IgD-negative memory B cell (primary cell): ENCODE results near the gene TLCD5. TPM values are rescaled to one million over a fixed set of nuclear protein-coding genes. Genes with fewer than 3 reads are reported as not detected.

Experiments
- H3K27ac Mint-ChIP-seq, 3 donors: one replicate each; pipeline ENCODE4 v1.8.0; 2020 to 2022; ENCODE audit warnings: mild to moderate bottlenecking in 3 of 3, mixed read lengths in 3 of 3, moderate library complexity in 1 of 3
- H3K27me3 Mint-ChIP-seq: one replicate; pipeline ENCODE4 v1.8.0; 2021; ENCODE audit warnings: mixed read lengths
- H3K36me3 Mint-ChIP-seq: one replicate; pipeline ENCODE4 v1.8.0; 2020; ENCODE audit warnings: mild to moderate bottlenecking, mixed read lengths
- H3K4me1 Mint-ChIP-seq, 3 donors: one replicate each; pipeline ENCODE4 v1.8.0; 2020 to 2022; ENCODE audit warnings: mixed read lengths in 3 of 3, mild to moderate bottlenecking in 1 of 3
- H3K4me3 Mint-ChIP-seq, 4 donors: one replicate each; pipeline ENCODE4 v1.8.0; 2020 to 2022; ENCODE audit warnings: mild to moderate bottlenecking in 4 of 4, mixed read lengths in 4 of 4, moderate library complexity in 3 of 4
- H3K9me3 Mint-ChIP-seq, 3 donors: one replicate each; pipeline ENCODE4 v1.8.0; 2020 to 2021; ENCODE audit warnings: mixed read lengths in 3 of 3, mild to moderate bottlenecking in 1 of 3
- polyA plus RNA-seq: library from polyadenylated mRNA; unstranded; fragments of 300-500 nt; fragmentation: Illumina TruSeq; gene quantifications from one replicate; pipeline ENCODE4 v1.2.3, GENCODE V29; 2021

The TLCD5 gene
- not detected for polyA plus RNA-seq

- H3K4me1 Mint-ChIP-seq: peaks cover 8 to 11% (median 8%) of the 10 kb centered on the region in 3 donors
- no peaks in the 10 kb centered on the region for H3K9me3 Mint-ChIP-seq
- no peaks in the 10 kb centered on the region for H3K36me3 Mint-ChIP-seq
- peak within 1 kb of the TSS in 1 of 3 donors; percentile 81 for H3K27ac Mint-ChIP-seq
- peak within 1 kb of the TSS; percentile 67 to 90 (median 82) for H3K4me3 Mint-ChIP-seq
- H3K27me3 Mint-ChIP-seq: peaks cover 33% of the 10 kb centered on the region
Observed at GRCh38 chr11:120324932-120325810, at the start of gene TLCD5. Gene TLCD5, plus strand, starts transcription at chr11:120325299. Its CDS starts 2,143 bp downstream, at chr11:120327442.

GRCh38 chr11:120279502-120279901 lies 45.6 kb upstream of the TLCD5 start:
- H3K27me3 Mint-ChIP-seq: peaks cover 4% of the 10 kb centered on the region
- no peaks in the 10 kb centered on the region for H3K36me3 Mint-ChIP-seq
- no peaks in the 10 kb centered on the region for H3K9me3 Mint-ChIP-seq
- no peaks in the 10 kb centered on the region for H3K4me1 Mint-ChIP-seq
- H3K27ac Mint-ChIP-seq: no peak overlapping the region
- H3K4me3 Mint-ChIP-seq: no peak overlapping the region

GRCh38 chr11:120280600-120281051 lies 44.5 kb upstream of the TLCD5 start:
- no peaks in the 10 kb centered on the region for H3K4me1 Mint-ChIP-seq
- no peak overlapping the region for H3K27ac Mint-ChIP-seq
- no peaks in the 10 kb centered on the region for H3K36me3 Mint-ChIP-seq
- H3K9me3 Mint-ChIP-seq: no peaks in the 10 kb centered on the region
- peaks cover 2% of the 10 kb centered on the region for H3K27me3 Mint-ChIP-seq
- no peak overlapping the region for H3K4me3 Mint-ChIP-seq

GRCh38 chr11:120281143-120281795 lies 43.8 kb upstream of the TLCD5 start:
- peaks cover 2% of the 10 kb centered on the region for H3K27me3 Mint-ChIP-seq
- H3K9me3 Mint-ChIP-seq: no peaks in the 10 kb centered on the region
- no peak overlapping the region for H3K4me3 Mint-ChIP-seq
- H3K27ac Mint-ChIP-seq: no peak overlapping the region
- no peaks in the 10 kb centered on the region for H3K36me3 Mint-ChIP-seq
- no peaks in the 10 kb centered on the region for H3K4me1 Mint-ChIP-seq

GRCh38 chr11:120283124-120283523 lies 42.0 kb upstream of the TLCD5 start:
- Mint-ChIP-seq H3K36me3 (no peaks in the 10 kb centered on the region), H3K27me3 (peaks cover 2% of the 10 kb centered on the region), H3K4me1 (no peaks in the 10 kb centered on the region), H3K9me3 (no peaks in the 10 kb centered on the region), H3K4me3 (no peak overlapping the region), H3K27ac (no peak overlapping the region)

GRCh38 chr11:120284272-120284671 lies 40.8 kb upstream of the TLCD5 start:
- H3K27ac Mint-ChIP-seq: no peak overlapping the region
- H3K36me3 Mint-ChIP-seq: no peaks in the 10 kb centered on the region
- no peak overlapping the region for H3K4me3 Mint-ChIP-seq
- no peaks in the 10 kb centered on the region for H3K9me3 Mint-ChIP-seq
- peaks cover 2% of the 10 kb centered on the region for H3K27me3 Mint-ChIP-seq
- no peaks in the 10 kb centered on the region for H3K4me1 Mint-ChIP-seq

- Mint-ChIP-seq H3K9me3 (no peaks in the 10 kb centered on the region), H3K36me3 (no peaks in the 10 kb centered on the region), H3K27me3 (peaks cover 2% of the 10 kb centered on the region), H3K4me3 (no peak overlapping the region), H3K4me1 (no peaks in the 10 kb centered on the region), H3K27ac (no peak overlapping the region)
Observed at GRCh38 chr11:120285256-120285655, 39.8 kb upstream of the TLCD5 start.

- Mint-ChIP-seq H3K36me3 (no peaks in the 10 kb centered on the region), H3K27me3 (peaks cover 6% of the 10 kb centered on the region), H3K4me1 (no peaks in the 10 kb centered on the region), H3K27ac (no peak overlapping the region), H3K4me3 (no peak overlapping the region), H3K9me3 (no peaks in the 10 kb centered on the region)
Observed at GRCh38 chr11:120288021-120288420, 37.1 kb upstream of the TLCD5 start.

GRCh38 chr11:120289426-120289825 lies 35.7 kb upstream of the TLCD5 start:
- Mint-ChIP-seq H3K27me3 (peaks cover 6% of the 10 kb centered on the region), H3K27ac (peak overlapping the region in 1 of 3 donors; percentile 11), H3K36me3 (no peaks in the 10 kb centered on the region), H3K4me1 (no peaks in the 10 kb centered on the region), H3K9me3 (no peaks in the 10 kb centered on the region), H3K4me3 (peak overlapping the region in 1 of 4 donors; percentile 30)

GRCh38 chr11:120290956-120291355 lies 34.1 kb upstream of the TLCD5 start:
- H3K4me3 Mint-ChIP-seq: no peak overlapping the region
- no peaks in the 10 kb centered on the region for H3K9me3 Mint-ChIP-seq
- H3K4me1 Mint-ChIP-seq: no peaks in the 10 kb centered on the region
- H3K27ac Mint-ChIP-seq: no peak overlapping the region
- H3K36me3 Mint-ChIP-seq: no peaks in the 10 kb centered on the region
- H3K27me3 Mint-ChIP-seq: peaks cover 12% of the 10 kb centered on the region

- no peaks in the 10 kb centered on the region for H3K36me3 Mint-ChIP-seq
- H3K4me3 Mint-ChIP-seq: no peak overlapping the region
- no peaks in the 10 kb centered on the region for H3K4me1 Mint-ChIP-seq
- H3K9me3 Mint-ChIP-seq: peaks cover 0 to 4% (median 1%) of the 10 kb centered on the region in 3 donors
- H3K27ac Mint-ChIP-seq: no peak overlapping the region
- peaks cover 19% of the 10 kb centered on the region for H3K27me3 Mint-ChIP-seq
Observed at GRCh38 chr11:120293038-120293800, 31.9 kb upstream of the TLCD5 start.

GRCh38 chr11:120294096-120294495 lies 31.0 kb upstream of the TLCD5 start:
- Mint-ChIP-seq H3K27ac (no peak overlapping the region), H3K9me3 (peaks cover 0 to 4% (median 1%) of the 10 kb centered on the region in 3 donors), H3K36me3 (no peaks in the 10 kb centered on the region), H3K4me3 (no peak overlapping the region), H3K4me1 (no peaks in the 10 kb centered on the region), H3K27me3 (peaks cover 20% of the 10 kb centered on the region)

- Mint-ChIP-seq H3K4me1 (no peaks in the 10 kb centered on the region), H3K9me3 (peaks cover 0 to 4% (median 1%) of the 10 kb centered on the region in 3 donors), H3K27me3 (peaks cover 25% of the 10 kb centered on the region), H3K36me3 (no peaks in the 10 kb centered on the region), H3K27ac (no peak overlapping the region), H3K4me3 (no peak overlapping the region)
Observed at GRCh38 chr11:120295099-120295498, 30.0 kb upstream of the TLCD5 start.

- Mint-ChIP-seq H3K27ac (no peak overlapping the region), H3K27me3 (peaks cover 19% of the 10 kb centered on the region), H3K36me3 (no peaks in the 10 kb centered on the region), H3K4me3 (no peak overlapping the region), H3K4me1 (no peaks in the 10 kb centered on the region), H3K9me3 (peaks cover 0 to 4% (median 1%) of the 10 kb centered on the region in 3 donors)
Observed at GRCh38 chr11:120296554-120296953, 28.5 kb upstream of the TLCD5 start.

GRCh38 chr11:120298461-120298860 lies 26.6 kb upstream of the TLCD5 start:
- H3K4me1 Mint-ChIP-seq: peaks cover 0 to 3% (median 2%) of the 10 kb centered on the region in 3 donors
- H3K27ac Mint-ChIP-seq: no peak overlapping the region

More at GRCh38 chr11:120298461-120298860, 26.6 kb upstream of the TLCD5 start:
- Mint-ChIP-seq H3K4me3 (no peak overlapping the region), H3K27me3 (peaks cover 22% of the 10 kb centered on the region), H3K36me3 (no peaks in the 10 kb centered on the region), H3K9me3 (peaks cover 0 to 4% (median 1%) of the 10 kb centered on the region in 3 donors)
